PC-3 (cell line): ENCODE results near the gene G3BP2. TPM values are rescaled to one million over a fixed set of nuclear protein-coding genes. Genes with fewer than 3 reads are reported as not detected.

ENCODE experiments used
- ATAC-seq: fragments of 200-7000 bp; cut with Tn5 transposase; 2 replicates; pipeline ENCODE4 v1.9.1; 2020; ENCODE audit warnings: mild to moderate bottlenecking, moderate library complexity
- BruUV-seq: library from RNA; stranded (reverse); fragments of 400-500 nt; replicated peaks from 2 replicates; lab custom pipeline; 2021; lab: Mats Ljungman, UMichigan
- CTCF ChIA-PET: fragments of 300-600 bp; sonication (Branson Sonifier 250); formaldehyde crosslinking; loops from one replicate; lab custom pipeline; 2022; ENCODE audit warnings: antibody characterized with exemption; lab: Charles Lee
- POLR2A ChIA-PET: fragments of 300-600 bp; sonication (Branson Sonifier 250); formaldehyde crosslinking; loops from one replicate; lab custom pipeline; 2022; ENCODE audit warnings: antibody characterized with exemption; ENCODE audit not compliant: unreplicated experiment; lab: Charles Lee
- DNase-seq: peaks from one replicate; pipeline ENCODE4 v3.0.0-alpha.2; 2015
- H2AFZ ChIP-seq: fragments of 300-600 bp; sonication (generic); 2 replicates; pipeline ENCODE4 v1.6.0; 2016; ENCODE audit warnings: antibody characterized with exemption, low read length
- H3F3A ChIP-seq: fragments of 300-600 bp; sonication (generic); one replicate; pipeline ENCODE4 v1.6.0; 2017; ENCODE audit warnings: antibody characterized with exemption, low read length, control low read depth, mild to moderate bottlenecking; ENCODE audit not compliant: unreplicated experiment
- H3K27ac ChIP-seq: fragments of 300-600 bp; sonication (generic); 2 replicates; pipeline ENCODE4 v1.5.1; 2016; ENCODE audit warnings: mild to moderate bottlenecking, low read length
- H3K27me3 ChIP-seq: fragments of 300-600 bp; sonication (generic); 2 replicates; pipeline ENCODE4 v1.6.1; 2016; ENCODE audit warnings: low read length, mixed read lengths
- H3K36me3 ChIP-seq: fragments of 300-600 bp; sonication (generic); 2 replicates; pipeline ENCODE4 v1.6.1; 2016; ENCODE audit warnings: low read depth, mixed run types, low read length, mixed read lengths
- H3K4me1 ChIP-seq: fragments of 300-600 bp; sonication (generic); 2 replicates; pipeline ENCODE4 v1.5.1; 2016; ENCODE audit warnings: low read length; ENCODE audit not compliant: insufficient read depth
- H3K4me2 ChIP-seq: fragments of 300-600 bp; sonication (generic); 2 replicates; pipeline ENCODE4 v1.6.0; 2016; ENCODE audit warnings: low read length
- H3K4me3 ChIP-seq: fragments of 300-600 bp; sonication (generic); 2 replicates; pipeline ENCODE4 v1.5.1; 2016; ENCODE audit warnings: mild to moderate bottlenecking, low read length, mixed read lengths
- H3K79me2 ChIP-seq: fragments of 300-600 bp; sonication (generic); 2 replicates; pipeline ENCODE4 v1.6.1; 2017; ENCODE audit warnings: low read length, mixed read lengths
- H3K9ac ChIP-seq: fragments of 300-600 bp; sonication (generic); 2 replicates; pipeline ENCODE4 v1.6.0; 2016; ENCODE audit warnings: mild to moderate bottlenecking, low read length
- H3K9me2 ChIP-seq: fragments of 300-600 bp; sonication (generic); replicated peaks from 2 replicates; pipeline ENCODE4 v1.6.1; 2016; ENCODE audit warnings: mixed run types, low read length, mixed read lengths
- H3K9me3 ChIP-seq: fragments of 300-600 bp; sonication (generic); 2 replicates; pipeline ENCODE4 v1.6.1; 2016; ENCODE audit warnings: low read length, mixed read lengths
- H4K20me1 ChIP-seq: fragments of 300-600 bp; sonication (generic); 2 replicates; pipeline ENCODE4 v1.6.1; 2016; ENCODE audit warnings: low read length, mixed read lengths
- EZH2 ChIP-seq: fragments of 300-600 bp; sonication (generic); IDR thresholded peaks from one replicate; pipeline ENCODE4 v1.6.1; 2017; ENCODE audit warnings: antibody characterized with exemption, mild to moderate bottlenecking, low read length; ENCODE audit not compliant: unreplicated experiment
- EZH2phosphoT487 ChIP-seq: fragments of 300-600 bp; sonication (generic); IDR thresholded peaks from 2 replicates; pipeline ENCODE4 v1.6.1; 2018; ENCODE audit warnings: mild to moderate bottlenecking, antibody characterized with exemption, low read length, borderline replicate concordance
- intact Hi-C: fragments of 100-400 bp; cut with micrococcal nuclease; formaldehyde crosslinking; loops from 2 replicates; pipeline ENCODE4 v1.9.0; 2023
- total RNA-seq: library from RNA; depleted of rRNA; stranded (reverse); fragments of >200 nt; gene quantifications from 2 replicates; pipeline ENCODE4 v1.2.3, GENCODE V29; 2014
- TF ChIP-seq, protein P1 (sequence below): fragments of 300-600 bp; sonication (generic); conservative IDR thresholded peaks from 2 replicates; pipeline ENCODE4 v1.5.1; 2017; ENCODE audit warnings: antibody characterized with exemption, low read depth, mild to moderate bottlenecking, low read length

G3BP2 gene
- total RNA-seq, 1 experiment from 2014 or later = 68.7 TPM

GRCh38 chr4:75683482-75684155 is 10.4 kb upstream of the G3BP2 start:
- H3F3A ChIP-seq = no peaks in the 10 kb centered on the region
- no peak overlapping the region for H3K4me2 ChIP-seq
- no peaks in the 10 kb centered on the region for H3K27me3 ChIP-seq
- POLR2A ChIA-PET = no interaction called here
- no peak overlapping the region for H3K27ac ChIP-seq
- H3K9me3 ChIP-seq = no peaks in the 10 kb centered on the region
- TF ChIP-seq EZH2 (no peak), EZH2phosphoT487 (no peak)
- TF ChIP-seq, protein P1, sequence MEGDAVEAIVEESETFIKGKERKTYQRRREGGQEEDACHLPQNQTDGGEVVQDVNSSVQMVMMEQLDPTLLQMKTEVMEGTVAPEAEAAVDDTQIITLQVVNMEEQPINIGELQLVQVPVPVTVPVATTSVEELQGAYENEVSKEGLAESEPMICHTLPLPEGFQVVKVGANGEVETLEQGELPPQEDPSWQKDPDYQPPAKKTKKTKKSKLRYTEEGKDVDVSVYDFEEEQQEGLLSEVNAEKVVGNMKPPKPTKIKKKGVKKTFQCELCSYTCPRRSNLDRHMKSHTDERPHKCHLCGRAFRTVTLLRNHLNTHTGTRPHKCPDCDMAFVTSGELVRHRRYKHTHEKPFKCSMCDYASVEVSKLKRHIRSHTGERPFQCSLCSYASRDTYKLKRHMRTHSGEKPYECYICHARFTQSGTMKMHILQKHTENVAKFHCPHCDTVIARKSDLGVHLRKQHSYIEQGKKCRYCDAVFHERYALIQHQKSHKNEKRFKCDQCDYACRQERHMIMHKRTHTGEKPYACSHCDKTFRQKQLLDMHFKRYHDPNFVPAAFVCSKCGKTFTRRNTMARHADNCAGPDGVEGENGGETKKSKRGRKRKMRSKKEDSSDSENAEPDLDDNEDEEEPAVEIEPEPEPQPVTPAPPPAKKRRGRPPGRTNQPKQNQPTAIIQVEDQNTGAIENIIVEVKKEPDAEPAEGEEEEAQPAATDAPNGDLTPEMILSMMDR = no peak
- H3K79me2 ChIP-seq = no peaks in the 10 kb centered on the region
- BruUV-seq = no TSS peak
- no peak overlapping the region for H2AFZ ChIP-seq
- ATAC-seq (no peak), DNase-seq (no peak)
- H3K4me3 ChIP-seq = no peak overlapping the region
- no peaks in the 10 kb centered on the region for H3K4me1 ChIP-seq
- H3K36me3 ChIP-seq = no peaks in the 10 kb centered on the region
- intact Hi-C loops = no loop called here
- CTCF ChIA-PET = no interaction called here
- H3K9me2 ChIP-seq = no peaks in the 10 kb centered on the region
- no peaks in the 10 kb centered on the region for H4K20me1 ChIP-seq
- H3K9ac ChIP-seq = no peak overlapping the region

DNA sequence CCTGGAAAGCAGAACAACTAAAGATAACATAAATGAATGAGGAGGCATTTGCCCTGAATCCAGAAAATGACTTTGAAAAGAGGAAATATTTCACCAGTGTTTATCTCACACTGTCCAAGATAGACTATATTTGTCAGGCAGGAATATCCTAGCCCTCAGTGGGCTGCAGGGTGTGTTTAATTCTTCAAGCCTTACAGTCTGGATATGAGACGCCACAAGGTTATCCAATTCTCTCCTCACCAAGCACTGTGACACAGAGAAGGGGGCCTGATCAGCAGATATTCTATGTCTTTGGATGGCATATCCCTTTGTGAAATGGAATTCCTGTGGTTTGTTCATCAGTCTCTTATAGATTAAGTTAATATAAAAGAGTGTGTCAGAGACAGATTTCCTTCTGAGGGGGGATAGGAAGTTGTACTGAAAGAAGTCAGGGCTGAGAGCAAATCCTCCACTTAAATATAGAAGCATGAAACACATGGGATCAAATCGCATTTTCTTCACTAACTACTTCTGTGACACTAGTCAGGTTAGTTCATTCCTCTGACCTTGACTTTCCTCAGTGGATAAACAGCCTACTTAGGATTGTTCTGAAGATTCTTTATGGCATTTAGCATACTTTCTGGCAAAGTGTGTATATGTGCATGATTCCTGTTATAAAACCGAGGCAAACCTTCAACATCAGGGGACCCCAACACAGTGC is 6.8 kb upstream of the G3BP2 start:
- Histone ChIP-seq H3K9me3 (no peaks in the 10 kb centered on the region), H3K79me2 (no peaks in the 10 kb centered on the region), H3K27ac (no peak overlapping the region), H3K36me3 (no peaks in the 10 kb centered on the region), H3K4me3 (no peak overlapping the region), H3K9me2 (no peaks in the 10 kb centered on the region), H3F3A (no peaks in the 10 kb centered on the region), H3K27me3 (no peaks in the 10 kb centered on the region), H3K4me1 (no peaks in the 10 kb centered on the region), H4K20me1 (no peaks in the 10 kb centered on the region), H3K4me2 (no peak overlapping the region), H3K9ac (no peak overlapping the region), H2AFZ (no peak overlapping the region)
- ATAC-seq = no peak
- intact Hi-C loops = no loop called here
- BruUV-seq = no TSS peak
- no peak for TF ChIP-seq EZH2
- TF ChIP-seq, protein P1 = no peak
- TF ChIP-seq EZH2phosphoT487 = no peak
- DNase-seq = no peak
- ChIA-PET POLR2A (interaction anchor here (0.7 kb wide), 1 partner anchor 44 kb away, joined by 3 read pairs; no protein-coding TSS in a partner anchor), CTCF (no interaction called here)

GRCh38 chr4:75678965-75679364 is 5.8 kb upstream of the G3BP2 start:
- Histone ChIP-seq H3K27me3 (no peaks in the 10 kb centered on the region), H3K4me3 (no peak overlapping the region), H2AFZ (no peak overlapping the region), H3K4me1 (peaks cover 4% of the 10 kb centered on the region), H3K4me2 (no peak overlapping the region), H3K27ac (no peak overlapping the region), H3K9me2 (no peaks in the 10 kb centered on the region), H3F3A (peaks cover under 1% of the 10 kb centered on the region), H3K79me2 (no peaks in the 10 kb centered on the region), H3K36me3 (no peaks in the 10 kb centered on the region), H3K9me3 (no peaks in the 10 kb centered on the region), H4K20me1 (no peaks in the 10 kb centered on the region), H3K9ac (no peak overlapping the region)
- DNase-seq (no peak), ATAC-seq (no peak)
- ChIA-PET POLR2A (no interaction called here), CTCF (no interaction called here)
- TF ChIP-seq, protein P1 = no peak
- no peak for TF ChIP-seq EZH2phosphoT487
- no peak for TF ChIP-seq EZH2
- intact Hi-C loops = no loop called here
- BruUV-seq = no TSS peak
